Esophagus muscularis mucosa (tissue), 4 donors: ENCODE results near the gene ZNF107. TPM values are rescaled to one million over a fixed set of nuclear protein-coding genes. Genes with fewer than 3 reads are reported as not detected.

ENCODE experiments used
- DNase-seq: peaks from one replicate; pipeline ENCODE4 v3.0.0-alpha.2; 2017; ENCODE audit errors: extremely low spot score
- H3K27ac ChIP-seq, 4 donors: fragments of 200-600 bp; sonication (generic); replicated peaks in 1 of 4; 1 replicate in 3 of 4; 2 replicates in 1 of 4; pipeline ENCODE4 v1.5.1; 2016 to 2019; ENCODE audit warnings: mild to moderate bottlenecking in 1 of 4
- H3K27me3 ChIP-seq, 4 donors: fragments of 200-600 bp; sonication (generic); one replicate each; pipeline versions ENCODE4 v1.5.1 to v1.6.0; 2016 to 2019
- H3K36me3 ChIP-seq, 4 donors: fragments of 200-600 bp; sonication (generic); one replicate each; pipeline ENCODE4 v1.5.1; 2016 to 2019
- H3K4me1 ChIP-seq, 4 donors: fragments of 200-600 bp; sonication (generic); one replicate each; pipeline ENCODE4 v1.5.1; 2016 to 2019
- H3K4me3 ChIP-seq, 4 donors: fragments of 200-600 bp; sonication (generic); 1 replicate in 2 of 4; 2 replicates in 2 of 4; pipeline ENCODE4 v1.5.1; 2016 to 2019; ENCODE audit warnings: mild to moderate bottlenecking in 4 of 4, moderate library complexity in 1 of 4
- H3K9me3 ChIP-seq, 4 donors: fragments of 200-600 bp; sonication (generic); 1 replicate in 3 of 4; 2 replicates in 1 of 4; pipeline ENCODE4 v1.5.1; 2016 to 2019
- EP300 ChIP-seq: sonication (generic); formaldehyde crosslinking; IDR thresholded peaks from one replicate; pipeline ENCODE4 v1.6.1; 2017; ENCODE audit warnings: antibody characterized with exemption
- POLR2A ChIP-seq: fragments of 450-650 bp; IDR thresholded peaks from one replicate; pipeline ENCODE4 v1.6.1; 2017; ENCODE audit warnings: antibody characterized with exemption, moderate library complexity, mild to moderate bottlenecking, low read depth
- POLR2AphosphoS5 ChIP-seq, 2 donors: sonication (generic); formaldehyde crosslinking; IDR thresholded peaks; one replicate each; pipeline ENCODE4 v1.6.1; 2017; ENCODE audit warnings: antibody characterized with exemption in 2 of 2
- WGBS: methylation state at CpG from one replicate; pipeline ENCODE4 v1.1.5; 2018; 5-methylcytosine and 5-hydroxymethylcytosine counted together
- intact Hi-C: fragments of 100-400 bp; cut with DNase I; formaldehyde crosslinking; loops from one replicate; pipeline ENCODE4 v1.15.1; 2023
- total RNA-seq, 4 donors: library from RNA; depleted of rRNA; stranded (reverse); fragments of >200 nt; gene quantifications; one replicate each; pipeline versions ENCODE4 v1.1.0 to v1.2.1, GENCODE V29; 2016
- TF ChIP-seq, protein P1 (sequence below), 3 experiments: fragments of 200-600 bp in 2 of 3; fragments of 450-650 bp in 1 of 3; sonication (generic) in 2 of 3; IDR thresholded peaks; one replicate each; pipeline ENCODE4 v1.5.1; 2017 to 2019; ENCODE audit warnings: antibody characterized with exemption in 3 of 3, mild to moderate bottlenecking in 2 of 3, moderate library complexity in 1 of 3

The ZNF107 gene
- total RNA-seq, 4 donors from 2014 or later: 1.8 to 3.3 (median 2.4) TPM

DNA sequence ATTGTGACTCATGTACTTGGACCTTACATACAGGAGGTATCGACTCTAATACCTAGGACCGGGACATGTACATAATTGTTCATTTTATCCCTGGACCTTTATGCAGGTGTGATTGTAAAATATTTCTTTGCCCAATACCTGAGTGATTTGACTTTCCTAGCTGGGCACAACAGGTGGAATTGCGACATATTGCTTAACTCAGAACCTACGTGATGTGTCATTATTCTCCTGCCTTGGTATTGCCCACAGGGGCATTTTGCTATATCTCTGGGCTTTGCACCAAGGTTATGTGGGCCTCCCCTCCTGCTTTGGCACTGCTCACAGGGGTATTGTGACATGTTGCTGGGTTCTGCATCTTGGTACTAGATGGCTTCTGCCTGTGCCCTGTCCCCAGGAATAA, 23.9 kb upstream of the ZNF107 start:
- no peak overlapping the region for H3K27ac ChIP-seq
- 85% methylated on average over 4 of the region's 4 CpGs for WGBS
- H3K36me3 ChIP-seq: no peaks in the 10 kb centered on the region
- H3K27me3 ChIP-seq: no peaks in the 10 kb centered on the region
- DNase-seq: no peak
- H3K4me1 ChIP-seq: no peaks in the 10 kb centered on the region
- intact Hi-C loops: loop anchor here (10.0 kb wide), 1 partner anchor 63 kb away; no protein-coding TSS in a partner anchor
- H3K9me3 ChIP-seq: no peaks in the 10 kb centered on the region
- TF ChIP-seq EP300 (no peak), POLR2AphosphoS5 (IDR thresholded peaks at IDR 0.05) (no peak), POLR2A (no peak)
- TF ChIP-seq, protein P1, sequence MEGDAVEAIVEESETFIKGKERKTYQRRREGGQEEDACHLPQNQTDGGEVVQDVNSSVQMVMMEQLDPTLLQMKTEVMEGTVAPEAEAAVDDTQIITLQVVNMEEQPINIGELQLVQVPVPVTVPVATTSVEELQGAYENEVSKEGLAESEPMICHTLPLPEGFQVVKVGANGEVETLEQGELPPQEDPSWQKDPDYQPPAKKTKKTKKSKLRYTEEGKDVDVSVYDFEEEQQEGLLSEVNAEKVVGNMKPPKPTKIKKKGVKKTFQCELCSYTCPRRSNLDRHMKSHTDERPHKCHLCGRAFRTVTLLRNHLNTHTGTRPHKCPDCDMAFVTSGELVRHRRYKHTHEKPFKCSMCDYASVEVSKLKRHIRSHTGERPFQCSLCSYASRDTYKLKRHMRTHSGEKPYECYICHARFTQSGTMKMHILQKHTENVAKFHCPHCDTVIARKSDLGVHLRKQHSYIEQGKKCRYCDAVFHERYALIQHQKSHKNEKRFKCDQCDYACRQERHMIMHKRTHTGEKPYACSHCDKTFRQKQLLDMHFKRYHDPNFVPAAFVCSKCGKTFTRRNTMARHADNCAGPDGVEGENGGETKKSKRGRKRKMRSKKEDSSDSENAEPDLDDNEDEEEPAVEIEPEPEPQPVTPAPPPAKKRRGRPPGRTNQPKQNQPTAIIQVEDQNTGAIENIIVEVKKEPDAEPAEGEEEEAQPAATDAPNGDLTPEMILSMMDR (IDR thresholded peaks at IDR 0.05): no peak
- H3K4me3 ChIP-seq: no peak overlapping the region

DNA sequence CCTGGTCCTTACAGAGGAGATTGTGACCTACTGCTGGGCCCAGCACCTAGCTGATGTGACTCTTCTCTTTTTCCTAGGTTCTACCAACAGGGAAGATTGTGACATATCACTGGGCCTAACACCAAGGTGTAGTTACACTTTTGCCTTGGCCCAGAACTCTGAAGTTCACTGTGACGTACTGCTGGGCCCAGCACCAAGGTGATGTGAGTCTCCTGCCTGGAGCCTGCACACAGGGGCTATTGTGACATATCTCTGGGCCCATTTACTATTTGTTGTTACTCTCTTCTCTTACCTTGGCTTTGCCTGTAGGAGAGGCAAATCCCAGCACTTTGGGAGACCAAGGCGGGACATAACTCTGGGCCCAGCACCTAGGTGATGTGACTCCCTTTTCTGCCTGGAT, 23.1 kb upstream of the ZNF107 start:
- no peak for TF ChIP-seq POLR2AphosphoS5 (IDR thresholded peaks at IDR 0.05)
- no peak for TF ChIP-seq EP300
- TF ChIP-seq, protein P1 (IDR thresholded peaks at IDR 0.05): no peak
- no peak for TF ChIP-seq POLR2A
- intact Hi-C loops: loop anchor here (10.0 kb wide), 1 partner anchor 62 kb away; no protein-coding TSS in a partner anchor
- no peak for DNase-seq
- H3K4me3 ChIP-seq: no peak overlapping the region
- H3K4me1 ChIP-seq: no peaks in the 10 kb centered on the region
- H3K36me3 ChIP-seq: no peaks in the 10 kb centered on the region
- H3K27ac ChIP-seq: no peak overlapping the region
- H3K27me3 ChIP-seq: no peaks in the 10 kb centered on the region
- no peaks in the 10 kb centered on the region for H3K9me3 ChIP-seq
- WGBS: 95% methylated on average over 2 of the region's 2 CpGs

GRCh38 chr7:64643566-64643965, 22.4 kb upstream of the ZNF107 start:
- Histone ChIP-seq H3K4me3 (no peak overlapping the region), H3K4me1 (no peaks in the 10 kb centered on the region), H3K27me3 (no peaks in the 10 kb centered on the region), H3K27ac (no peak overlapping the region), H3K36me3 (no peaks in the 10 kb centered on the region), H3K9me3 (no peaks in the 10 kb centered on the region)
- DNase-seq: no peak
- TF ChIP-seq, protein P1 (IDR thresholded peaks at IDR 0.05): no peak
- TF ChIP-seq POLR2AphosphoS5 (IDR thresholded peaks at IDR 0.05) (no peak), POLR2A (no peak), EP300 (no peak)
- intact Hi-C loops: loop anchor here (10.0 kb wide), 1 partner anchor 61 kb away; no protein-coding TSS in a partner anchor
- WGBS: 43% methylated on average over 1 of the region's 1 CpG

- WGBS: 100% methylated on average over 1 of the region's 1 CpG
- intact Hi-C loops: no loop called here
- no peaks in the 10 kb centered on the region for H3K36me3 ChIP-seq
These were observed 14.7 kb upstream of the ZNF107 start for GRCh38 chr7:64651203-64651602.

More at GRCh38 chr7:64651203-64651602, 14.7 kb upstream of the ZNF107 start:
- no peak overlapping the region for H3K27ac ChIP-seq
- TF ChIP-seq POLR2AphosphoS5 (IDR thresholded peaks at IDR 0.05): no peak
- no peak for TF ChIP-seq POLR2A
- TF ChIP-seq EP300: no peak
- TF ChIP-seq, protein P1 (IDR thresholded peaks at IDR 0.05): no peak
- H3K4me1 ChIP-seq: no peaks in the 10 kb centered on the region
- no peaks in the 10 kb centered on the region for H3K9me3 ChIP-seq
- no peaks in the 10 kb centered on the region for H3K27me3 ChIP-seq
- no peak for DNase-seq
- no peak overlapping the region for H3K4me3 ChIP-seq
